CD14-positive monocyte (primary cell): ENCODE data around the gene NPR1. TPM values are rescaled to one million over a fixed set of nuclear protein-coding genes. Genes with fewer than 3 reads are reported as not detected.

Source experiments
- DNase-seq, 3 donors: peaks; one replicate each; pipeline ENCODE4 v3.0.0-alpha.2; 2011 to 2022
- H2AFZ ChIP-seq: 2 replicates; pipeline ENCODE4 v1.6.0; 2012; ENCODE audit warnings: mild to moderate bottlenecking, low read depth, low read length, inconsistent platforms; ENCODE audit not compliant: insufficient read depth, poor library complexity, severe bottlenecking
- H3K27ac ChIP-seq, 2 donors: 1 replicate in 1 of 2; 2 replicates in 1 of 2; pipeline ENCODE4 v1.5.1; 2012 to 2013; ENCODE audit warnings: low read length in 2 of 2, control low read depth in 1 of 2, inconsistent platforms in 1 of 2, low read depth in 1 of 2, mild to moderate bottlenecking in 1 of 2
- H3K27me3 ChIP-seq, 2 donors: one replicate each; pipeline versions ENCODE4 v1.6.0 to v1.6.1; 2011 to 2013; ENCODE audit warnings: low read length in 2 of 2; ENCODE audit not compliant: control insufficient read depth in 2 of 2, insufficient read depth in 2 of 2
- H3K36me3 ChIP-seq, 2 donors: replicated peaks in 1 of 2; 1 replicate in 1 of 2; 2 replicates in 1 of 2; pipeline versions ENCODE4 v1.5.1 to v1.6.1; 2012 to 2013; ENCODE audit warnings: low read length in 2 of 2, control low read depth in 1 of 2, inconsistent platforms in 1 of 2, mild to moderate bottlenecking in 1 of 2; ENCODE audit not compliant: insufficient read depth in 2 of 2, control insufficient read depth in 1 of 2
- H3K4me1 ChIP-seq, 2 donors: 1 replicate in 1 of 2; 2 replicates in 1 of 2; pipeline versions ENCODE4 v1.5.1 to v1.6.1; 2012 to 2013; ENCODE audit warnings: low read length in 2 of 2, control low read depth in 1 of 2, inconsistent platforms in 1 of 2, mild to moderate bottlenecking in 1 of 2, moderate library complexity in 1 of 2; ENCODE audit not compliant: insufficient read depth in 2 of 2, control insufficient read depth in 1 of 2
- H3K4me2 ChIP-seq: replicated peaks from 2 replicates; pipeline ENCODE3; 2012; ENCODE audit warnings: low read length, moderate library complexity, mild to moderate bottlenecking; ENCODE audit not compliant: poor library complexity, severe bottlenecking; ENCODE audit errors: extremely low read depth
- H3K4me3 ChIP-seq, 3 experiments: fragments of 200-600 bp in 1 of 3; sonication (generic) in 1 of 3; replicated peaks in 1 of 3; 1 replicate in 2 of 3; 2 replicates in 1 of 3; pipeline ENCODE4 v1.5.1; 2011 to 2013; ENCODE audit warnings: low read length in 3 of 3, mild to moderate bottlenecking in 3 of 3, control low read depth in 2 of 3, low read depth in 2 of 3, inconsistent platforms in 1 of 3, moderate library complexity in 1 of 3
- H3K79me2 ChIP-seq: 2 replicates; pipeline ENCODE4 v1.6.0; 2012; ENCODE audit warnings: mild to moderate bottlenecking, control low read depth, inconsistent platforms, low read length, moderate library complexity; ENCODE audit not compliant: insufficient read depth
- H3K9ac ChIP-seq: 2 replicates; pipeline ENCODE4 v1.6.0; 2017; ENCODE audit warnings: low read length, mild to moderate bottlenecking; ENCODE audit not compliant: insufficient read depth, poor library complexity, severe bottlenecking
- H3K9me3 ChIP-seq, 2 donors: replicated peaks in 1 of 2; 1 replicate in 1 of 2; 2 replicates in 1 of 2; pipeline versions ENCODE4 v1.5.1 to v1.6.1; 2012 to 2013; ENCODE audit warnings: low read length in 2 of 2, control low read depth in 1 of 2; ENCODE audit not compliant: control insufficient read depth in 1 of 2, insufficient read depth in 1 of 2
- H4K20me1 ChIP-seq: 2 replicates; pipeline ENCODE4 v1.6.0; 2012; ENCODE audit warnings: mild to moderate bottlenecking, low read length, control low read depth, moderate library complexity; ENCODE audit not compliant: insufficient read depth
- H3K27ac Mint-ChIP-seq, 7 donors: one replicate each; pipeline ENCODE4 v1.8.0; 2020; ENCODE audit warnings: mild to moderate bottlenecking in 7 of 7, mixed read lengths in 7 of 7, moderate library complexity in 6 of 7, inconsistent platforms in 2 of 7
- H3K27me3 Mint-ChIP-seq, 3 donors: one replicate each; pipeline ENCODE4 v1.8.0; 2021 to 2022; ENCODE audit warnings: low read depth in 3 of 3, mild to moderate bottlenecking in 3 of 3, mixed read lengths in 3 of 3, moderate library complexity in 3 of 3, inconsistent platforms in 1 of 3
- H3K36me3 Mint-ChIP-seq, 2 donors: one replicate each; pipeline ENCODE4 v1.8.0; 2020; ENCODE audit warnings: mixed read lengths in 2 of 2, inconsistent platforms in 1 of 2, mild to moderate bottlenecking in 1 of 2
- H3K4me1 Mint-ChIP-seq: one replicate; pipeline ENCODE4 v1.8.0; 2020; ENCODE audit warnings: mild to moderate bottlenecking, mixed read lengths
- H3K4me3 Mint-ChIP-seq, 2 donors: one replicate each; pipeline ENCODE4 v1.8.0; 2020; ENCODE audit warnings: mild to moderate bottlenecking in 2 of 2, mixed read lengths in 2 of 2, moderate library complexity in 1 of 2
- H3K9me3 Mint-ChIP-seq, 7 donors: one replicate each; pipeline ENCODE4 v1.8.0; 2020 to 2022; ENCODE audit warnings: mixed read lengths in 7 of 7, mild to moderate bottlenecking in 6 of 7, moderate library complexity in 6 of 7, inconsistent platforms in 2 of 7
- WGBS: methylation state at CpG from one replicate; pipeline ENCODE4 v1.1.5; 2013; ENCODE audit warnings: missing lambda C conversion rate; ENCODE audit not compliant: insufficient coverage; 5-methylcytosine and 5-hydroxymethylcytosine counted together
- intact Hi-C, 2 donors: fragments of 100-400 bp; cut with micrococcal nuclease; formaldehyde crosslinking; loops; one replicate each; pipeline versions ENCODE4 v1.15.0 to v1.15.1; 2023
- polyA plus RNA-seq, 3 donors: library from polyadenylated mRNA; depleted of rRNA in 1 of 3; unstranded in 2 of 3; stranded (reverse) in 1 of 3; fragments of 300-500 nt in 2 of 3; fragments of >200 nt in 1 of 3; fragmentation: Illumina TruSeq in 2 of 3; gene quantifications; 1 replicate in 2 of 3; 2 replicates in 1 of 3; pipeline ENCODE4 v1.2.3, GENCODE V29; 2012 to 2021
- TF ChIP-seq, protein P1 (sequence below): fragments of 200-600 bp; IDR thresholded peaks from one replicate; pipeline ENCODE4 v1.8.0; 2022; ENCODE audit warnings: antibody characterized with exemption, mild to moderate bottlenecking

The NPR1 gene
- polyA plus RNA-seq, 3 donors = not detected

DNA sequence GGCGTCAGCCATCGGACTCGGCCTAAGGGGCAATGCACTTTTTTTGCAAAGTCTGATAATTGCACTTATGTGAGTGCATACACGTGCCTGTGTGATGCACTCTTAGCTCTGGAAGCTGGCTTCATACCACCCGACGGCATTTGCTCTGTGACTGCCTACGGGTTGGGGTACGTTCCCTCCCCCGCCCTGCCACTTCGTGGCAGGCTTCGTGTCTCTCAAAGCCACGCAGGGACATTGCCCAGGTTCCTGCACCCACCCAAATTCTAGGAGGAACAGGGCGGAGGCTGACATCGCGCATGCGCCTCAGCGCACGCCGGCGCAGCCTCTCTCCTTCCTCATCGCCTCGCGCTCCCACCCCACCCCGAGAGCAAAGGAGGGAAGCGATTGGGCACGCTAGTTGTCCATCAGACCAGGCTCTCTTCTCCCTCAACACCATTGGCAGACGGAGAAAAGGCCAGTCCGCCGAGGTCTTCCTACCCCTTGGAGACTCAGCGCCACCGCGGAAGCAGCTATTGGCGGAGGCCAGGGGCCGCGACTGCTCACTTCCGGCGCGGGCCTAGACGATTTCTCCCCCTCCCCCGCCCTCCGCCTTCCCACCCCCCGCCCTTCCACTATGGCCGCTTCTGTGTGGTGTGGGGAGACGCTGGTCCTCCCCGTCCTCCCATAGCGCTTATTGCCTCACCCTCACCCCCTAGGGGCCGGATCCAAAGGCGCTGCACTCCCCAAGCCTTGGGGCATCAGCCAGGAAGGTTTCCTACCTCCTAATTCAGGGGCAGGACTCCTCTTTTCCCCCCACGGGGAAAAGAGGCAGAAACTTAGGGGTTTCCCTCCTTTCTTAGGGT lies 49.2 kb downstream of the NPR1 start, which contains the start of gene INTS3:
Gene INTS3, plus strand, starts transcription at position 588 of the 842 bp plus-strand sequence. CDS start 585 bp downstream, outside the sequence.
- intact Hi-C loops = loop anchor here in 1 of 2 donors (2.0 kb wide), 1 partner anchor 57 kb away; the partner anchor contains the start of gene ILF2
- DNase-seq = peak; percentile 100
- peak within 1 kb of the TSS; percentile 84 to 94 for H3K27ac ChIP-seq
- TF ChIP-seq, protein P1, sequence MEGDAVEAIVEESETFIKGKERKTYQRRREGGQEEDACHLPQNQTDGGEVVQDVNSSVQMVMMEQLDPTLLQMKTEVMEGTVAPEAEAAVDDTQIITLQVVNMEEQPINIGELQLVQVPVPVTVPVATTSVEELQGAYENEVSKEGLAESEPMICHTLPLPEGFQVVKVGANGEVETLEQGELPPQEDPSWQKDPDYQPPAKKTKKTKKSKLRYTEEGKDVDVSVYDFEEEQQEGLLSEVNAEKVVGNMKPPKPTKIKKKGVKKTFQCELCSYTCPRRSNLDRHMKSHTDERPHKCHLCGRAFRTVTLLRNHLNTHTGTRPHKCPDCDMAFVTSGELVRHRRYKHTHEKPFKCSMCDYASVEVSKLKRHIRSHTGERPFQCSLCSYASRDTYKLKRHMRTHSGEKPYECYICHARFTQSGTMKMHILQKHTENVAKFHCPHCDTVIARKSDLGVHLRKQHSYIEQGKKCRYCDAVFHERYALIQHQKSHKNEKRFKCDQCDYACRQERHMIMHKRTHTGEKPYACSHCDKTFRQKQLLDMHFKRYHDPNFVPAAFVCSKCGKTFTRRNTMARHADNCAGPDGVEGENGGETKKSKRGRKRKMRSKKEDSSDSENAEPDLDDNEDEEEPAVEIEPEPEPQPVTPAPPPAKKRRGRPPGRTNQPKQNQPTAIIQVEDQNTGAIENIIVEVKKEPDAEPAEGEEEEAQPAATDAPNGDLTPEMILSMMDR = no peak
- H3K4me3 ChIP-seq = peak within 1 kb of the TSS; percentile 72 to 86 (median 72)
- peaks cover 1 to 4% (median 3%) of the 10 kb centered on the region in 3 donors for H3K27me3 Mint-ChIP-seq
- H3K36me3 ChIP-seq = peaks cover 0 to 5% of the 10 kb centered on the region in 2 donors
- WGBS = 0% methylated on average over 34 of the region's 49 CpGs
- no peaks in the 10 kb centered on the region for H4K20me1 ChIP-seq
- no peaks in the 10 kb centered on the region for H3K9me3 ChIP-seq
- H2AFZ ChIP-seq = peak within 1 kb of the TSS; percentile 90
- peak within 1 kb of the TSS; percentile 88 to 97 for H3K4me3 Mint-ChIP-seq
- H3K4me1 Mint-ChIP-seq = peaks cover 22% of the 10 kb centered on the region
- peaks cover 37% of the 10 kb centered on the region for H3K79me2 ChIP-seq
- H3K36me3 Mint-ChIP-seq = peaks cover 2 to 8% of the 10 kb centered on the region in 2 donors
- peak within 1 kb of the TSS; percentile 97 for H3K4me2 ChIP-seq
- peak within 1 kb of the TSS; percentile 93 to 99 (median 96) for H3K27ac Mint-ChIP-seq
- peaks cover 24 to 31% of the 10 kb centered on the region in 2 donors for H3K4me1 ChIP-seq
- H3K9ac ChIP-seq = peak within 1 kb of the TSS; percentile 88
- H3K27me3 ChIP-seq = no peaks in the 10 kb centered on the region
- no peaks in the 10 kb centered on the region for H3K9me3 Mint-ChIP-seq

DNA sequence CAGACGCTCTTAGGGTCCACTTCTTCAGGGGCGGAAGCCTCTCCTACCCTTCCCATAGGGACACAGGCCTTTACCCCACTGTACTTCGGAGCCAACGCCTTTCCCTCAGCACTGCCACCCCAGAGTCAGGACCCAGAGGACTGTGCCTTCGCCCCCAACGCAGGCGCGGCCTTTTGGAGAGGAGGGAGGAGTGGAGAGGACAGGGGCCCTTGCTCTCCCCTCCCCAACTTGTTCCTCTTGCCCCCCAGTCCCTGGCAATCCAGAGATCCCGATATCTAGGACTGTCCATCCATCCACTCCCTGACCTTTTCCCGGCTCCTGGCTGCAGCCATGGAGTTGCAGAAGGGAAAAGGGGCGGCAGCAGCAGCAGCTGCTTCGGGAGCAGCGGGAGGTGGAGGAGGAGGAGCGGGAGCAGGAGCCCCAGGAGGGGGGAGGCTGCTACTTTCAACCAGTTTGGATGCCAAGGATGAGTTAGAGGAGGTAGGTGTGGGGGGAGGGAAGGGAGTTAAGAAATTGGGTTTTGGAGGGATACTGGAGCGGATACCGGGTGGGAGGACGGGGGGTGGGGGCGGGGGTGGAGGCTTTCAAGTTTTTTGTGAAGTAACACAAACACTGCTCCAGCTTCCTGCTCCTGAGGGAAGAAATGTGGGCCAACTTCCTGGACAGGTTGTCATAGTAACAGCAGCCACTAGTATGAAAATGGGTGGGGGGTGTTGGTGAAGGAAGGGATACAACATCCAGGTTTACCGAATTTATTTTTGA lies 50.0 kb downstream of the NPR1 start:
- Mint-ChIP-seq H3K27ac (peak overlapping the region; percentile 93 to 99 (median 96)), H3K4me3 (peak overlapping the region; percentile 88 to 97), H3K36me3 (peaks cover 2 to 14% of the 10 kb centered on the region in 2 donors), H3K27me3 (peaks cover 0 to 3% (median 1%) of the 10 kb centered on the region in 3 donors), H3K4me1 (peaks cover 22% of the 10 kb centered on the region), H3K9me3 (no peaks in the 10 kb centered on the region)
- H3K4me3 ChIP-seq = peak overlapping the region; percentile 72 to 86 (median 72)
- H3K9me3 ChIP-seq = no peaks in the 10 kb centered on the region
- H3K27ac ChIP-seq = peak overlapping the region; percentile 84 to 94
- intact Hi-C loops = no loop called here
- H2AFZ ChIP-seq = peak overlapping the region; percentile 77
- H3K4me2 ChIP-seq = peak overlapping the region; percentile 97
- no peaks in the 10 kb centered on the region for H4K20me1 ChIP-seq
- peaks cover 43% of the 10 kb centered on the region for H3K79me2 ChIP-seq
- no peaks in the 10 kb centered on the region for H3K27me3 ChIP-seq
- TF ChIP-seq, protein P1 = no peak
- DNase-seq = peak; percentile 9 to 47 (median 29)
- H3K36me3 ChIP-seq = peaks cover 0 to 5% of the 10 kb centered on the region in 2 donors
- H3K9ac ChIP-seq = peak overlapping the region; percentile 88
- 0% methylated on average over 4 of the region's 19 CpGs for WGBS
- peaks cover 25 to 34% of the 10 kb centered on the region in 2 donors for H3K4me1 ChIP-seq
